Adrenal gland (tissue), 12 donors: ENCODE results near the gene PLPP4. TPM values are rescaled to one million over a fixed set of nuclear protein-coding genes. Genes with fewer than 3 reads are reported as not detected.

Source experiments
- DNase-seq, 7 donors: peaks; one replicate each; pipeline ENCODE4 v3.0.0-alpha.2; 2019 to 2020
- H3K27ac ChIP-seq, 5 donors: fragments of 200-600 bp; sonication (generic) in 4 of 5; 1 replicate in 3 of 5; 2 replicates in 2 of 5; pipeline versions ENCODE4 v1.5.1 to v1.8.0; 2016 to 2020; ENCODE audit warnings: mild to moderate bottlenecking in 1 of 5
- H3K27me3 ChIP-seq: fragments of 200-600 bp; 2 replicates; pipeline ENCODE4 v1.8.0; 2021
- H3K36me3 ChIP-seq, 2 donors: fragments of 200-600 bp; replicated peaks in 1 of 2; 1 replicate in 1 of 2; 2 replicates in 1 of 2; pipeline versions ENCODE4 v1.5.1 to v1.8.0; 2018 to 2022
- H3K4me1 ChIP-seq, 2 donors: fragments of 200-600 bp; replicated peaks in 1 of 2; 1 replicate in 1 of 2; 2 replicates in 1 of 2; pipeline versions ENCODE4 v1.5.1 to v1.8.0; 2018 to 2021
- H3K4me3 ChIP-seq, 4 donors: fragments of 200-600 bp; sonication (generic) in 3 of 4; one replicate each; pipeline ENCODE4 v1.5.1; 2016 to 2018
- H3K9me3 ChIP-seq, 3 donors: fragments of 200-600 bp; sonication (generic) in 1 of 3; replicated peaks in 1 of 3; 1 replicate in 2 of 3; 2 replicates in 1 of 3; pipeline versions ENCODE4 v1.5.1 to v1.8.0; 2016 to 2021
- CTCF ChIP-seq, 6 experiments: fragments of 450-650 bp in 4 of 6; fragments of 200-600 bp in 2 of 6; sonication (generic) in 1 of 6; IDR thresholded peaks; 1 replicate in 5 of 6; 2 replicates in 1 of 6; pipeline versions ENCODE4 v1.5.1 to v1.8.0; 2016 to 2021; ENCODE audit warnings: antibody characterized with exemption in 6 of 6, mild to moderate bottlenecking in 2 of 6, moderate library complexity in 1 of 6
- POLR2A ChIP-seq, 2 donors: fragments of 450-650 bp; IDR thresholded peaks; one replicate each; pipeline ENCODE4 v1.6.1; 2017; ENCODE audit warnings: antibody characterized with exemption in 2 of 2, mild to moderate bottlenecking in 2 of 2, moderate library complexity in 1 of 2
- WGBS, 4 donors: extraction: QIAGEN DNeasy Blood & Tissue Kit in 2 of 4; methylation state at CpG; one replicate each; pipeline versions ENCODE4 v1.1.5 to v1.1.7; 2013 to 2017; 5-methylcytosine and 5-hydroxymethylcytosine counted together
- intact Hi-C, 2 donors: fragments of 100-400 bp; cut with DNase I; formaldehyde crosslinking; loops; one replicate each; pipeline versions ENCODE4 v1.14.1 to v1.15.0; 2022 to 2023
- polyA plus RNA-seq, 3 donors: library from polyadenylated mRNA; stranded (reverse); fragments of 200-250 nt in 2 of 3; fragments of 350-450 nt in 1 of 3; fragmentation: Illumina TruSeq in 1 of 3; extraction: RNeasy Lipid Tissue Mini Kit (QIAGEN cat#74804) in 1 of 3; gene quantifications; one replicate each; pipeline ENCODE4 v1.2.3, GENCODE V29; 2013 to 2014
- total RNA-seq, 9 donors: library from RNA; depleted of rRNA in 4 of 9; stranded (reverse); fragments of >200 nt in 4 of 9; fragments of 120-200 nt in 1 of 9; fragmentation: NEBNext Ultra II Directional in 1 of 9; extraction: Animal tissue kit (Norgen Biotek cat#: 25700) in 1 of 9; gene quantifications; one replicate each; pipeline versions ENCODE4 v1.1.0 to v1.2.4, GENCODE V29; 2013 to 2023
- donor health status: healthy with polysubstance abuse.
- donor health status: Bipolar disorder and iron deficiency.
- donor health status: DM: yes; HTN: yes; CAD: no.
- donor health status: DM: no; HTN: no; CAD: no.
- donor health status: DM: no; HTN: no; CAD: no.
- donor health status: DM: yes; HTN: yes; CAD: no.

PLPP4 gene
- total and polyA plus RNA-seq, 12 donors = 0.09 to 1.4 TPM; not detected in 10

GRCh38 chr10:120478386-120478785 is 21.4 kb downstream of the PLPP4 start:
- intact Hi-C loops = no loop called here
- H3K36me3 ChIP-seq = no peaks in the 10 kb centered on the region
- H3K9me3 ChIP-seq = no peaks in the 10 kb centered on the region
- no peaks in the 10 kb centered on the region for H3K27me3 ChIP-seq
- TF ChIP-seq POLR2A (IDR thresholded peaks at IDR 0.05) = no peak
- no peak for TF ChIP-seq CTCF (IDR thresholded peaks at IDR 0.05)
- DNase-seq = no peak
- no peaks in the 10 kb centered on the region for H3K4me1 ChIP-seq
- no peak overlapping the region for H3K27ac ChIP-seq
- no peak overlapping the region for H3K4me3 ChIP-seq

GRCh38 chr10:120479506-120479905 is 22.5 kb downstream of the PLPP4 start:
- Histone ChIP-seq H3K4me3 (no peak overlapping the region), H3K9me3 (no peaks in the 10 kb centered on the region), H3K36me3 (no peaks in the 10 kb centered on the region), H3K27me3 (no peaks in the 10 kb centered on the region), H3K4me1 (no peaks in the 10 kb centered on the region), H3K27ac (no peak overlapping the region)
- DNase-seq = no peak
- intact Hi-C loops = no loop called here
- WGBS, 4 donors = 62 to 79% (median 74%) methylated on average over 4 of the region's 4 CpGs
- no peak for TF ChIP-seq CTCF (IDR thresholded peaks at IDR 0.05)
- no peak for TF ChIP-seq POLR2A (IDR thresholded peaks at IDR 0.05)

- 63 to 70% (median 68%) methylated on average over 3 to 4 of the region's 4 CpGs for WGBS, 4 donors
- intact Hi-C loops = no loop called here
- no peak overlapping the region for H3K27ac ChIP-seq
- H3K4me3 ChIP-seq = no peak overlapping the region
- H3K4me1 ChIP-seq = no peaks in the 10 kb centered on the region
- no peak for TF ChIP-seq CTCF (IDR thresholded peaks at IDR 0.05)
- TF ChIP-seq POLR2A (IDR thresholded peaks at IDR 0.05) = no peak
- H3K9me3 ChIP-seq = no peaks in the 10 kb centered on the region
- no peaks in the 10 kb centered on the region for H3K27me3 ChIP-seq
- no peaks in the 10 kb centered on the region for H3K36me3 ChIP-seq
- DNase-seq = no peak
These were observed 23.1 kb downstream of the PLPP4 start for GRCh38 chr10:120480065-120480600.

- Histone ChIP-seq H3K4me3 (no peak overlapping the region), H3K9me3 (no peaks in the 10 kb centered on the region), H3K27me3 (no peaks in the 10 kb centered on the region), H3K36me3 (no peaks in the 10 kb centered on the region), H3K4me1 (no peaks in the 10 kb centered on the region), H3K27ac (no peak overlapping the region)
- intact Hi-C loops = no loop called here
- TF ChIP-seq POLR2A (IDR thresholded peaks at IDR 0.05) = no peak
- DNase-seq = no peak
- WGBS, 4 donors = 78 to 93% (median 85%) methylated on average over 1 of the region's 1 CpG
These were observed 23.8 kb downstream of the PLPP4 start for GRCh38 chr10:120480848-120481247.

- H3K9me3 ChIP-seq = no peaks in the 10 kb centered on the region
- intact Hi-C loops = no loop called here
- H3K4me1 ChIP-seq = no peaks in the 10 kb centered on the region
- no peaks in the 10 kb centered on the region for H3K36me3 ChIP-seq
- no peak overlapping the region for H3K4me3 ChIP-seq
- TF ChIP-seq POLR2A (IDR thresholded peaks at IDR 0.05) (no peak), CTCF (IDR thresholded peaks at IDR 0.05) (no peak)
- no peak overlapping the region for H3K27ac ChIP-seq
- WGBS, 4 donors = 69 to 79% (median 74%) methylated on average over 3 of the region's 3 CpGs
- DNase-seq = no peak
- no peaks in the 10 kb centered on the region for H3K27me3 ChIP-seq
These were observed 26.0 kb downstream of the PLPP4 start for GRCh38 chr10:120483006-120483405.
